HG03520 (cell line): ENCODE measurements around the gene ZNF76.

ENCODE experiments used
- ATAC-seq: cut with Tn5 transposase; IDR thresholded peaks from one replicate; pipeline ENCODE4 v1.9.1; 2021; ENCODE audit warnings: mild to moderate bottlenecking, moderate library complexity; ENCODE audit not compliant: unreplicated experiment

Gene ZNF76

GRCh38 chr6:35236223-35236622, 23.3 kb upstream of the ZNF76 start:
- no peak for ATAC-seq

GRCh38 chr6:35237476-35237875, 22.1 kb upstream of the ZNF76 start:
- ATAC-seq: no peak

- ATAC-seq: no peak
These were observed 20.7 kb upstream of the ZNF76 start for GRCh38 chr6:35238843-35239289.

DNA sequence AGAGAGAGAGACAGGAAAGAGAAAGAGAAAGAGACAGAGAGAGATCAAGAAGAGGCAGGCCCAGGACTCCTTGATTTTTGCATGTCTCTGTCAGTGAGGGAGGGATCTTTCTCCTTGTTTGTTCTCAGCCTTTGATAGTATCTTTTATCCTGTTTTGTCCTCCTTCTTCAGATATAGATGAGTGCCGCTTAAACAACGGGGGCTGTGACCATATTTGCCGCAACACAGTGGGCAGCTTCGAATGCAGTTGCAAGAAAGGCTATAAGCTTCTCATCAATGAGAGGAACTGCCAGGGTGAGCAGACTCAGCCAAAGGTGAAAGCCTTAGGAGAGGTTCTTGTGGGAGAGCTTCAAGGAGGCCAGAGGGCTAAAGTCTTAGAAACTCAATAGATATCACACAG, 20.0 kb upstream of the ZNF76 start:
- no peak for ATAC-seq

DNA sequence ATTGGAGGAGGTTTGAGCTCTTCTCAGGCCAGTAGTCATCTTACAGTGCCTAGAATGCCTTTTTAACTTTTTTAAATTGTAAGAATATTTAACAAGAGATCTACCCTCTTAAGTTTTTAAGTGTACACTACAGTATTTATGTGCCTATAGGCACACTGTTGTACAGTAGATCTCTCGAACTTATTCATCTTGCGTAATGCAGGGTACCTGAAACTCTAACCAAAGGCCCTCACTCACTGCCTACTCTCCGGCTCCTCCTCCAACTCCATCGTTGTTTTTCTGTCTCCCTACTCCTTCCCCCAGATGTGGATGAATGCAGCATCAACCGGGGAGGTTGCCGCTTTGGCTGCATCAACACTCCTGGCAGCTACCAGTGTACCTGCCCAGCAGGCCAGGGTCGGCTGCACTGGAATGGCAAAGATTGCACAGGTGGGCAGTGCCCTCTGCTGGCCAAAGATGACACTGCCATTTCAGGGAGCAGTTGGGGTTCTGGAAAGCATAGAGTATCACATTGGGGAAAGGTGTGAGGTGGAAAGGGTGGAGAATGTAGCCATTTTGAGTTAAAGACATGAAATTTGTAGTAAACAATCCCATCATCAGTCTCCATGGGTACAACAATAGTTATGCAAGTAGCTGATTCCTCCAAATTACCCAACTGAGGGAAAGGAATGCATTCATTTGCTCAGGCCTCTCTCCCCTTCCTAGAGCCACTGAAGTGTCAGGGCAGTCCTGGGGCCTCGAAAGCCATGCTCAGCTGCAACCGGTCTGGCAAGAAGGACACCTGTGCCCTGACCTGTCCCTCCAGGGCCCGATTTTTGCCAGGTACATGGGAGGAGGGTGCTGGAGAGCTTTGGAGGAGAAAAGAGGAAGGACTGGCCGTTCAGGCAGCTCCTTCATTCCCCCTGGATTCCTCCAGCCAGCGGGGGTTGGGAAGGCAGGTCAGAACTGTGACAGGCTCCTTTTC, 18.4 kb upstream of the ZNF76 start:
- no peak for ATAC-seq

- no peak for ATAC-seq
These were observed 17.0 kb upstream of the ZNF76 start for GRCh38 chr6:35242486-35242885.

DNA sequence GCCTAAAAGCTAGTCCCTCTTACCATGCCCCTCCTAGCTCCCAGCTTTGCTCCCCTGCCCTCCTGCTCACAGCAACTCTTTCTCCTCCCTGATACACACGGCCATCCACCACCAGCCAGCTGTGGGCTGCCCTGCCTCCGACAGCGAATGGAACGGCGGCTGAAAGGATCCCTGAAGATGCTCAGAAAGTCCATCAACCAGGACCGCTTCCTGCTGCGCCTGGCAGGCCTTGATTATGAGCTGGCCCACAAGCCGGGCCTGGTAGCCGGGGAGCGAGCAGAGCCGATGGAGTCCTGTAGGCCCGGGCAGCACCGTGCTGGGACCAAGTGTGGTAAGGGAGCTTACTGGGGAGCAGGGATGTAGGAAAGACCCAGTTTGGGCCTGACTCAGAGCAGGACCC, 16.6 kb upstream of the ZNF76 start:
- no peak for ATAC-seq

DNA sequence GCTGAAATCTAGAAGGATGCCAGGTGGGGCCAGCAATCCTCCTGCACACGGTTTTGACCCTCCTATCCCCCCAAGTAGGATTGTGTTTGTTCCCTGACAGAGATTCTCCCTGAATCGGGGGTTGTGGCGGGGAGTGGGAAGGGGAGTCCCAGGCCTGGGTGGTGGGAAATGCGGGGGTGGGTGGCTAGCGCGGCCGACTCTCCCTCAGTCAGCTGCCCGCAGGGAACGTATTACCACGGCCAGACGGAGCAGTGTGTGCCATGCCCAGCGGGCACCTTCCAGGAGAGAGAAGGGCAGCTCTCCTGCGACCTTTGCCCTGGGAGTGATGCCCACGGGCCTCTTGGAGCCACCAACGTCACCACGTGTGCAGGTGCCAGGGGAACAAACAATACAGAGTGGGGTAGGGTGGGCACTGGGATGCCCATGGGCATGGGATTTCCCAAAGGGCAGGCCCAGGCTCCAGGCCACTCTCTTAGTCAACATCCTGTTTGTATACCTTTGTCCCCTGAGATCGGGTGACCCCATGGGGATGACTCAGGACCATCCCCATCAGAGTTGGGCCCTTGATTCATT, 16.1 kb upstream of the ZNF76 start:
- no peak for ATAC-seq

GRCh38 chr6:35244551-35244950, 15.0 kb upstream of the ZNF76 start:
- no peak for ATAC-seq

DNA sequence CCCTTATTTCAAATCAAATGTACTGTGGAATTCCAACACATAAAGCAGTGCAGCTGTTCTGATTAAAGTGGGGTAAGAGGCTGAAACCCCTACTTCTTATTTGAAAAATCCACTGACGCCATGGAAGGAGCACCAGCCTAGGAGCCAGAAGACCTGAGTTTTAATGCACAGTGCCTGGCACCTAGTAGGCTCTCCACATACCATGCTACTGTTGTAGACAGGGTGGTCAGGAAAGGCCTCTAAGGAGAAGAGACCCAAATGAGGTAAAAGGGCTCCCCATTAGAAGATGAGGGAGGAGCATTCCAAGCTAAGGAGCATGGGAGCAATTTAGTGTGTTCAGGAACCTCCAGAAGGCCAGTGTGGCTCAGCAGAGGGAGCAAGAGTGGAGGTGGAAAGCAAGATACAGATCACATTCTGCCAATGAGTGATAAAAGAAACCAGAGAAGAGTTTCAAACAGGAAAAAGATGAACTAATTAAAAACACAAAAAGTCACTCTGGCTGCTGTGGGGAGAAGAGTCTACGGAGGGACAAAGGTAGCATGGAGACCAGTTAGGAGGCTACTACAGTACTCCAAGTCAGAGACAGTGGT, 11.8 kb upstream of the ZNF76 start:
- no peak for ATAC-seq

DNA sequence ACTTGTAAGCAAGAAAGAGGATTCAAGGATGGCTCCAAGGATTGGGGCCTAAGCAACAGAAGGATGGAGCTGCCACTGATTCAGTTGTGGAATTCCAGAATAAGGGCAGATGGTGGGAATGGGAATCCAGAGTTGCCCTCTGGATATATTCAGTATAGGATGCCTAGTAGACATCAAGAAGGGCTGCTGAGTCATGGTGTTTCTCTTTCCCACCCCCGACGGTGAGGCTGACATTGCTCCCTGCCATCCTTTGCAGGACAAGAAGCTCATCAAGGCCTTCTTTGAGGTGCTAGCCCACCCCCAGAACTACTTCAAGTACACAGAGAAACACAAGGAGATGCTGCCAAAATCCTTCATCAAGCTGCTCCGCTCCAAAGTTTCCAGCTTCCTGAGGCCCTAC, 11.2 kb upstream of the ZNF76 start:
- ATAC-seq: no peak

DNA sequence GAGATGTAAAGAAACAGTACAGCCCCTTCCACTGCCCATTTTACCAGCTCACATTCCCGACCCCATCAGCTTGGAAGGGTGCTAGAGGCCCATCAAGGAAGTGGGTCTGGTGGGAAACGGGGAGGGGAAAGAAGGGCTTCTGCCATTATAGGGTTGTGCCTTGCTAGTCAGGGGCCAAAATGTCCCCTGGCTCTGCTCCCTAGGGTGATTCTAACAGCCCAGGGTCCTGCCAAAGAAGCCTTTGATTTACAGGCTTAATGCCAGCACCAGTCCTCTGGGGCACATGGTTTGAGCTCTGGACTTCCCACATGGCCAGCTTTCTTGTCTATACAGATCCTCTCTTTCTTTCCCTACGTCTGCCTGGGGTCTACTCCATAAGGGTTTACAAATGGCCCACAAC, 10.6 kb upstream of the ZNF76 start:
- no peak for ATAC-seq

GRCh38 chr6:35251949-35252348, 7.6 kb upstream of the ZNF76 start:
- no peak for ATAC-seq

GRCh38 chr6:35253249-35253648, 6.3 kb upstream of the ZNF76 start:
- no peak for ATAC-seq

GRCh38 chr6:35258336-35258735, 1.2 kb upstream of the ZNF76 start:
- ATAC-seq: no peak

- peak; percentile 11 for ATAC-seq
These were observed 709 bp upstream of the ZNF76 start for GRCh38 chr6:35258858-35259193.

DNA sequence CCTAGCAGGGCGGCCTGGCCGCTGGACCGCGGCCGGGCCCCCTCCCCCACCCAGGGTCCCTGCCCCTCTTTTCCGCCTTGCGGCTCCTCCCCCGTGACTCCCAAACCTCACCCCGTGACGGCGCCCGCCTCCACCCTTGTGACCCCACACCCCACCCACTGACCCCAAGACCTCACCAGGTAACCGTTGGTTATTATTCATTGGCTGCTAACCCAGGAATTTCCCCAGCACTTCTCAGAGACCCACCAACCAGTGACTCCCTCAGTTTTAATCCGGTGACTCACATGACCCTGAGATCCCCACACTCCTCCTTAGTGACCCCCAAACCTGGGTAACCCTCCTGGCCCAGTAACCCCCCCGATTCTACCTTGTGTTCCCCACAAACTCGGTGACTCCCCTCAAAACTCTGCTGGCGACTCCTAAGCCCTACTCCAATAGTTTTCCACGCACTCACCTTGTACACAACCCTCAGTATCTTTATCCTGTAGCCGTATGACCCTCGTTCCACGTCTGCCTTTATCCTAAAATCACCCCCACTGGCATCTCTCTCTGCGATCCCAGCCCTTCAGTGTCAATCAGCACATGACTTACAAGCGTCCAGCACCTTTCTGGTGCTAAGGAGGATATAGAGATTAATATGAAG, 534 bp downstream of the ZNF76 start:
- ATAC-seq: peak; percentile 29

DNA sequence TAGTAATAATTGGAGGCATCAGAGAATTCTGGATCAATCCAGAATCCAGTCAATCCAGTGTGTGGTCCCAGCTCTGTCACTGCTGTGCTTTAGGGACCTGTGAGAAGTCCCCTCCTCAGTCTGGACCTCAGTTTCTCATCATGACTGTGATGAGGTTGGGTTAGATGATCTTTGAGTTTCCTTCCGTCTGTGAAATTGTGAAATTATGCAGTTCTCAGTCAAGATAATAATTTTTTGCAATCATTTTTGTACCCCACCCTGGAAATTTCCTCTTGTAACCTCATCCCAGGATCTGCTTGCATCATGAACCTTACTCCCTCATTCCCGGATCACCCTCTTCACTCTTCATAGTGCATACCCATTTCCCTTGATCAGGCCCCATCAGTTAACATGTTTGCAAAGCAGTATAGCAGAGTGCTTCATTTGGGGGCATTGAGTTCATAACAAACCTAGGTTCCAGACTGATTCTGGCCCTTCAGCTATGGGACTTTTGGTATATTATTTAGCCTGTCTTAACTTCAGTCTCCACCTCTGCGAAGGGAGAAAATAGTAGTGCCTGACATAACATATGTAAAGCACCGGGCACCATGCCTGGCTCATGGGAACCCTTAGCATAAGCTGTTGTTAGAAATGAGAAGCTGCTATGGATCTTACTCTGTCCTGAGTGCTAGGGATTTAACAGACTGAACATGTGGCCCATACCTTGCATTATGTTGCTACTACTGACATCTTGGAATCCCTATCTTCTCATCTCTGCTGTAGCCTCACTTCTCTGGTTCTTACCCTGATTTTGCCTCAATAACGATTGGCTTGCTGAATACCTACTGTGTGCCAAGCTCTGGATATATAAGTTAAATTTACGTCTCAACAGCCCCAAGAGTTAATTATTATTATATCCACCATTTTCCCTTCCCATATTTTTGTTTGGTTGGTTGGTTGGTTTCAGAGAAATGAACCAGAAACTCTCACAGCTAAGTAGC, 1.3 kb downstream of the ZNF76 start:
- ATAC-seq: no peak

DNA sequence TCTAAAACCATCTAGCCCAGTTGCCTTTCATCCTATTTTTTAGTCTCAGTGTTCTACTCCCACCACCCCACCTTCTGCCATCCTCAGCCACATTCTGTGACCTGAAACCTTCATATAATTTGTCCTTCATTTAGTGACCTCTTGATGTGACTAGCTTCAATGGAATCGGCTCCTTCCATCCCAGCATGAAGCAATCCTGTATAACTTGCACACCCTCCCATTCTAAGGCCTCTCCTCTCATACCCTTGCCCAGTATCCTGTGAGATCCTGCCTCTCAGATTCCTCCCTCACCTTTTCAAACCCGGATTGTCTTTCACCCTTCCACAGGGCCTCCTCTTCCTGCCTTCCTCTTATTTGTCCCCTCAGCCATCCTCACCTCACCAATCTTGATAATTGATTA, 3.1 kb downstream of the ZNF76 start:
- ATAC-seq: no peak

DNA sequence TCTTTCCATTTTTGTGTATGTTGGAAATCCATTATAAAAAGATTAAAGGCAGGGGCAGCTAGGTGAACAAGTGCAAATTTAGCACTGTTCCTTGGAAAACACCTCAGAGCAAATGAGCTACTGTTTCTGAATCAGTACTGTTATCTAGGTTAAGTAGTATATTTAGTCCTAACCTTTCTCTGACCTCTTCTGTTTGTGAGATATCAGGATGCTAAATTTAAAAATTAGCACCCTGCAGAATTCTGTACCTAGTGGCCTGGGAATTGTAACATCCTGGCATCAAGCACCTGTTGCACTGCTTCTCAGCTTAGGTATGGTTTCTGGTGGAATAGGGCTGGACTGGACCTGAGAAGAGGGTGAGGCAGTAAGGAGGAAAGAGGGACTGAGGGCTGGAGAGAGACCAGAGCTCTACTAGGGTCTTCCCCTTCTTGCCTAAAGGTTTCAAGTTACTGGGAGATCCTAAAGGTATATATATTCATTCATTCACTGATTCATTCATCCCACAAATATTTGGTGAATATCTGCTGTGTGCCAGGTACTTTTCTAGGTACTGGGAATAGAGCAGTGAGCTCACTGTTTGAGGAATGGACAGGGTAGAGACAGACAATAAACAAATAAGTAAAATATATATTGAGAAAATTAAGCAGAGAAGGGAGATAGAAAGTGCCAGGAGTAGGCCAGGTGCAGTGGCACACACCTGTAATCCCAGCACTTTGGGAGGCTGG, 5.2 kb downstream of the ZNF76 start:
- ATAC-seq: no peak
